RPMI8226 (cell line): ENCODE results near the gene SLC45A1.
"Not testable (repeated sequence)": the region's sequence is repeated elsewhere in the genome, so short reads cannot be mapped to it uniquely, and the experiment has no call there.

Source experiments
- DNase-seq: peaks from one replicate; pipeline ENCODE4 v3.0.0-alpha.2; 2015

Gene SLC45A1

GRCh38 chr1:8371372-8371991, 53.6 kb downstream of the SLC45A1 start:
- no peak for DNase-seq

GRCh38 chr1:8373125-8373524, 55.2 kb downstream of the SLC45A1 start:
- DNase-seq, result no peak

- no peak for DNase-seq
Observed at GRCh38 chr1:8373581-8374241, 55.8 kb downstream of the SLC45A1 start.

GRCh38 chr1:8374356-8374755, 56.4 kb downstream of the SLC45A1 start:
- DNase-seq, result no peak

- DNase-seq, result no peak
Observed at GRCh38 chr1:8374812-8375211, 56.9 kb downstream of the SLC45A1 start.

- no peak for DNase-seq
Observed at GRCh38 chr1:8376358-8376840, 58.5 kb downstream of the SLC45A1 start.

- no peak for DNase-seq
Observed at GRCh38 chr1:8377271-8377981, 59.5 kb downstream of the SLC45A1 start.

- DNase-seq, result no peak
Observed at GRCh38 chr1:8378178-8378577, 60.3 kb downstream of the SLC45A1 start.

GRCh38 chr1:8378981-8379470, 61.1 kb downstream of the SLC45A1 start:
- no peak for DNase-seq

- DNase-seq, result no peak
Observed at GRCh38 chr1:8379513-8380186, 61.7 kb downstream of the SLC45A1 start.

GRCh38 chr1:8380310-8380709, 62.4 kb downstream of the SLC45A1 start:
- not testable (repeated sequence) for DNase-seq

GRCh38 chr1:8381618-8382017, 63.7 kb downstream of the SLC45A1 start:
- DNase-seq, result no peak

GRCh38 chr1:8382051-8382505, 64.2 kb downstream of the SLC45A1 start:
- DNase-seq, result no peak

- no peak for DNase-seq
Observed at GRCh38 chr1:8382608-8383505, 64.9 kb downstream of the SLC45A1 start.

GRCh38 chr1:8384088-8384487, 66.2 kb downstream of the SLC45A1 start:
- DNase-seq, result no peak

GRCh38 chr1:8384577-8384976, 66.7 kb downstream of the SLC45A1 start:
- no peak for DNase-seq

GRCh38 chr1:8386247-8386646, 68.3 kb downstream of the SLC45A1 start:
- DNase-seq, result no peak

- no peak for DNase-seq
Observed at GRCh38 chr1:8388732-8389562, 71.0 kb downstream of the SLC45A1 start.

GRCh38 chr1:8389958-8390535, 72.1 kb downstream of the SLC45A1 start:
- no peak for DNase-seq

- no peak for DNase-seq
Observed at GRCh38 chr1:8390707-8391106, 72.8 kb downstream of the SLC45A1 start.

GRCh38 chr1:8392522-8392921, 74.6 kb downstream of the SLC45A1 start:
- DNase-seq, result no peak
